GM19035 (cell line): ENCODE data around the gene BCL2L15.

ENCODE experiments used
- ATAC-seq: cut with Tn5 transposase; IDR thresholded peaks from one replicate; pipeline ENCODE4 v1.9.1; 2021; ENCODE audit not compliant: unreplicated experiment

Gene BCL2L15

DNA sequence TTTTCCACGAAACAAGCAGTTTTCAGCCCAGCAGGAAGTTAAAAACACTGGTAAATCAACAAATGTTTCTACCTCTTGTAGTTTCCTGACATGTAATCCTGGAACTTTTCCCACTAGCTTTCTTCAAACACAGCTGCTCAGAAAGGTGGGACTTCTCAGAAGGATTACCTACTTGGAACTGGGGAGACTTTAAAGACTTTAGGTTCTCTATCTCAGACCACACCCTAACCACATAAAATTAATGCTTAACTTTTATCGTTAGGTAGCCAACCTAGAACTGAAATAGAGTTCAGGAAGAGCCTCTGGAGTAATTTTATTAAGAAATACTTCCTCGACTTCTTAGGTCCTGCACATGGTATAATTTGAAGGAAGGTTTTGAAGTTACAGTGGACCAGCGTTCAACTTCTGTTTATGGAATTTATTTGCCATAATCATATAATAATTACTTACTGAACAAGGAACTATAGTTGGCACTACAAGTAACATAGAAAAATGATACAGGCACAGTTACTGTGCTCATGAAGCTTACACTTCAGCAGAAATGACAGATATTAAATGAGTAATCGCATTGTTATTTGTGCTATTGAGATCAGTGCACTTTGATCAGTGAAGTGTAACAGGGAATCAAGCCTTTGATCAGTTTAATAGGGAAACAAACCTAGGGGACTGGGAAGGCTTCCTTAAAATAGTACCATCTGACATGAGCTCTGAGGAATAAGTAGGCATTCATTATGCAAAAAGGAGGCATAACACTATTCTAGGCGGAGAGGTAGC, at the start of gene BCL2L15:
TSS of gene BCL2L15 (minus strand) at position 180 of the 774 bp plus-strand sequence. CDS start 206 bp downstream, outside the sequence.
- ATAC-seq = no peak

DNA sequence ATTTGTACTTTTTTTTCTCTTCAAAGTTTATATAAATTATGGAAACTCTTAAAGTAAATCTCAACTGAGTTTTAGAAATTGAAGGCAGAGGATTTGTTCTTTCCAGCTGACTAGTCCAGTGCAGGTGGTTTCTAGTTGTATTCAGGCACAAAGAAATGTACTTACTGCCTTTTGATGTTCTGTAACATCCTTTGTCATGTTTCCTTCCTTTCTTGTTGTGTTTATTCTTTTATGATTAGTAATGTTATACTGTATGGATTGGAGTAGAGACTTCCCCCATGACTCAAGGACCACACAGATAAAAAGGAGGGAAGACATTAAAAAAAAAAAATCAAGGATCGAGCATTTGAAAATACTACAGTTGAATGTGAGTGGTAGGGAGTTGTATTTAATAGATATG, 49.8 kb upstream of the BCL2L15 start:
- no peak for ATAC-seq

DNA sequence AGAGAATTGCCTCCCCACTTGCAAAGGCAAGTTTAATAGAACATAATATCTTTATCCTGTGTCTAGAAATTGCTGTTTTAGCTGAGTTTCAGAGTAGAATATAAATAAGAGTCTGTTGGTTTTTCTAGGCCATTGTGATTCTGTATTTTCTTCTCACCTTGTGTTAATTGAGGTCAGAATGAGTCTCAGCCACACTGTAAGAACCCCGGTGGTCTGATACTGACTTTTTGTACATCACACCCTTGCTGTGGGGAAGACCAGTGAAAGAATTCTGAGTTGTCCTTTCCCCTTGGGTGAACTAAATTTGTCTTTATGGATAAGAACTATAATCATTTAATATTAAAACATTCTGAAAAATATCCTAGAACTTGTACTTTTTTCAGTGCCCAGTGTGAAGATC, 48.6 kb upstream of the BCL2L15 start:
- ATAC-seq = no peak

DNA sequence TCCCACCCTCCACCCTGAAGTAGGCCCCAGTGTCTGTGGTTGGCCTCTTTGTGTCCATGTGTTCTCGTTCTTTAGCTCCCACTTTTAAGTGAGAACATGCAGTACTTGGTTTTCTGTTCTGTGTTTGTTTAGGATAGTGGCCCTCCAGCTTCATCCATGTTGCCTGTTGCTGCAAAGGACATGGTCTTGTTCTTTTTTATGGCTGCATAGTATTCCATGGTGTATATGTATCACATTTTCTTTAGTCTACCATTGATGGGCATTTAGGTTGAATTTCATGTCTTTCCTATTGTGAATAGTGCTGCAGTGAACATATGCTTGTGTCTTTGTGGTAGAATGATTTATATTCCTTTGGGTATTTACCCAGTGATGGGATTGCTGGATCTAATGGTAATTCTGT, 47.8 kb upstream of the BCL2L15 start:
- no peak for ATAC-seq

DNA sequence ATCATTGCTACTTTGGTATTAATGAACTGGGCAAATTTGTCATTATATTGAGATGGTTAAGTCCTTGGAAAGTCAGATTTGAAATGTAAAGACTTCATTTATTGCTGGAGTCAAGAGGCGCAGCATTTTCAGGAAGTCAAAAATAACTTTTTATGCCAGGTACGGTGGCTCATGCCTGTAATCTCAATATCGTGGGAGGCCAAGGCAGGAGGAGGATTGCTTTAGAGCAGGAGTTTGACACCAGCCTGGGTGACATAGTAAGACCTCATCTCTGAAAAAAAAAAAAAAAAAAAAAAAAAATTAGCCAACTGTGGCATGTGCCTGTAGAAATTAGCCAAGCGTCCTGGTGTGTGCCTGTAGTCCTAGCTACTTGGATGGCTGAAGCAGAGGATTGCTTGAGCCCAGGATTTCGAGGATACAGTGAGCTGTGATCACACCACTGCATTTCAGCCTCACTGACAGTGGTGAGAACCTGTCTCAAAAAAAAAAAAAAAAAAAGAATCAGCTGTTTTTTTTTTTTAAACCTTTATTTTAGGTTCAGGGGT, 47.2 kb upstream of the BCL2L15 start:
- no peak for ATAC-seq

DNA sequence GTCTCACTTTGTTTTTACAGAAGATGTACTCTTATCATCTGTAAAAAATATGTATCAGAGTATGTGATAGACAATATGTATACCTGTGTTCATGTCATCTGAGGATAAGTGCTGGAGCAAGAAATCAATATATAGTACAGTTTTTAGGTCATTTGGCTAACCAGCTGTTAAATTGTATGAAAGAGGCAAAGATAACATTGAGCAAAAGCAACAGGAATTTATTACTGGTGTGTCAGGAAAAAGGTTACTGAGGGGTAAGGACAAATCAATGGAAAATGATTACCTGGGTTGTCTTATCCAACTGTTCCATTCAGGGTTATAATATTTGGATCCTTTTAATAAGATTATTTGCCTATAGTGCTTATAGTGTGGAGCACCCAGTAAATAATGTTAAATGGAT, 46.6 kb upstream of the BCL2L15 start:
- no peak for ATAC-seq

DNA sequence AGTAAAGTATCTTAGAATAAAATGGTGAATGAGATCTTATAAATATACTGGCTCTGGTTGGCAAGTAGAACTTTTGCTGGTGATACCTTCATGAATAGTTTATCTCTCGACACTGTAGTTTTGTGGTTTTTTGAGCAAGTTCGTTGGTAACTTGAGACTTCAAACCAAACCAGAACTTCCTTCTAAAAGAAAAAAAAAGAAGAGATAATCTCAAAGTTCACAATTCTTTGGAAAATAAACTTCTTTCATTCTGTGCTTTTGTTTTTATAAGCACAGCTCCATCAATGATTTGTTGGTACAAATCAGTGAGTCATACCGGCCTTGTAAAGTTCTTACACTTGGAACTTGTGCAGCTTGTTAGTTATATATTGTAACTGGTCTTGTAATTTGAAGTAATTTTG, 44.1 kb upstream of the BCL2L15 start:
- no peak for ATAC-seq

DNA sequence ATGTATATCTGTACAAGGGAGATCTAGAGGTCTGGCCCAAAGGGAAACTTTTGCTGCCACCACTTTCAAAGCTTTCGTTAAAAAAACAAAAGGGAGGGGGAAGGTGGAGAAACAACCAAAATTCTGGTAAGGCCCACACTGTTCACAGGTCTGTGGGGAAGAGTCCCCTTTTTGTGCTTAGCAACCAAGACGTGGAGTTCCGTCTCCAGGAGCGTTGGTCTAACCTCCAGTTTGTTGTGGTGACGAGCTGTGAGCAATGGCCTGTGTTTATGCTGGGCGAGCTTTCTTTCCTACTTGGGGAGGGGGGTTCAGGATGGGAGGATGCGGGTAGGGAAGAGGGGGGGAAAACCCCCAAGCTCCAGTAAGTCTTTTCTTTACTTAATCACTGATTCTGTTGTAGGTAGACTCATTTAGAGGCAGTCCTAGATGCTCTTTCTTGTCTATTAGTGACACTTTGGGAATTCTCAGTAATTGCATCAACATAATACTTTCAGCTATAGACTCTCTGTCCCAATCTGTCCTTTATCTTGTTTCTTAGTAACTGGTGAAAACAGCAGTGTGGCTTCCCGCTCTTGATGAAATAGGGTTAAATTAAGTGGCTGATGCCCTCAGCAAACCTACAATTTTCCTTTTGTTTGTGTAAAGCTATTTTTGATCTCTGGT, 43.2 kb upstream of the BCL2L15 start:
- peak; percentile 21 for ATAC-seq

DNA sequence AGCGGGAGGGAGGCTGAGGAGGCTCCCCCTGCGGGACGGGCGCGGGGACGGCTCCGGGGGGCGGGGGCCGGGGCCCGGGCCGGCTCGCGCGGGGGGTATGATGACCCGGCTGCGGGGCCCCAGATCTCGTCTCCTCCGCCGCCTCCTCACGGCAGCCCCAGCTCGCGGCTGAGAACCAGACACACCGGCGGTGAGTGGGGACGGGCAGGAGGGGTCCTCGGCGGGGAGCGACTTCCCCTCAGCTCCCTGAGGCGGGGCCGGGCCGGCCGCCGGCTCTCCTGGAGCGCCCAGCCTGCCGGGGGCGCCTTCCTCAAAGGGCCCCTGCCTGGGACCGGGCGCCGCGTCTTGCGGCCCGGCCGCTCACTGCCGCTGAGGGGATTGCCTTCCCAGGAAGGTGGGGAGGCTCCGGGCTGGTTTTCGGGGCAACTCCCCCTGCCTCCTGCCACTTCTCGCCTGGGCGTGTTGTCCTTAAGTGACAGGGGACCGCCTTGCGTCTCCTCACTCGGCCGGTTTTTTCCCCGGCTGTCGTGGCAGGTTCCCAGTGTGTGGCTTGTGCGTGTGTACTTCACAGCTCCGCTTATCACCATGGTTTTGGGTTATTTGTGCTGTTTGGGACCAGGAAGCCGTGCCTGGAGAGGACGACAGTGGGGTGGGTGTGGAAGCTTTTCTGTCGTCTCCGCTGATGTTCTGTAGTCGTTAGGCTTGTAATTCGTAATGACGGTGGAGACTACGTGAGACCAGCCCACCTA, 42.5 kb upstream of the BCL2L15 start:
- peak; percentile 35 for ATAC-seq

DNA sequence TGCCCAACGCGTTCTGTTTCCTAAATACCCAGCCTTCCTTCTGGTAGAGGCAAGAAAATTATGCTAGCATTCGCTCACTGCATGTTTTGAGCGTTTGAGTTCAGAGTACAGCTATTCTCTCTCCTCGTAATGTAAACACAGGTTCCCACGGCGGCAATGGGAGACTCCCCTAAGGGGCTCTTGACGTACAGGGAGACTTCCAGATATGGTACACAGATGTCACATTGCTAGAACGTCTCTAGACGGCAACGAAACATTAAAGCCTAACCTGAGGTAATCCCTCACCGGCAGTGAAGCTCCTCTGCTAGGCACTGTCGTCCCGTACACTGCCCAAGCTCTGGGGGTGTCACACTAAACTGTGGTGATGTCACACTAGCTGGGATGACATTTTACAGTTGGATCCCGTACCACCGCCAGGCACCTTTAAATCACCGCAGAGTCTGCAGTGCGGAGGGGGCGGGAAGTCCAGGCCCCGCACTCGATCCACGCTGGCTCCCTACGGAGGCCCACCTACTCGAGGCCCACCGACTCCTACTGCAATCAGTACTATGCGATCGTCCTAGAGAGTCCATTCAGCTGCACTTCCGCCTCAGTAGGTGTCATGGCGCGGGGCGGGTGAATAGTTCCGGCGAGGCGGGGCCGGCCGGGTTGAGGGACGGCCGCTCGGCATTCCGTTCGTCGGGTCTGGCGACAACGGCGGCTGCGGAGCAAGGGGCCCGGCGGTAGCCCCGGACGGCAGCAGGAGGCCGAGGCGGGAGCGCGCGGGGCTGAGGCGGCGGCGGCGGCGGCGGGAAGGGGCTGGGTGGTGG, 41.8 kb upstream of the BCL2L15 start, which contains the start of gene HIPK1:
TSS of gene HIPK1 (plus strand) at position 384 of the 809 bp plus-strand sequence.
- peak; percentile 73 for ATAC-seq

DNA sequence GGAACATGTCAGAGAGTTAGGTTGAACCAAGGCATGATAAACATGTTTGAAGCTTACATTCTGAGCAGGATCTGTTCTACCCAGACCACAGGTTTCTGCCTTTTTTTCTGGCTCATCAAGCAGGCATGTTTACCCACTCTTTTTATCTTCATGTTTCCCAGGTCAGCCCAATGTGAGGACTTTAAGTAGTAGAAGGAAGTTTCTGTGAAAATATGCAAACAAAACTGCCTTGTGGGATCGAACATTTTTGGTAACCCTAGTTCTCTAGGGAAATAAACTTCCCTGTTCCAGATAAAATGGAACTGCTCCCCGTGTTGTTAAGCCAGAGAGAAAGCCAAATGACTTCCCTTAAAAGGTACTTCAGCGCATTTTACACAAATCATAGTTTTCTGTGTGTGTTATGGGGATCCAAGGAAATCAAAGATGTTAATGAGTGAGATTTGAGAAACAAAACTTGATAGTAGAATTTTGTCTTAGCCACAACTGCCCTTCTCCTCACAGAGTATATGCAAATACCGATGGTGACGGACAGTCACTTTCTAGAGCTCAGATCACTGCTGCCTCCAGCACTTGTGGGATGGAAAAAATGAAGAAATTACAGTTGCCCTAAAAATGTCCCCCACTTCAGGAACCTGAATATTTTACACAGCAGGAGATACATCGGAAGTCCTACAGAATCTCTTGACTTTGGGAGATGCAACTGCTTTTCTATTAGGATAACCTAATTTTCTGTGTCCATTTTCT, 41.0 kb upstream of the BCL2L15 start:
- peak; percentile 23 for ATAC-seq

DNA sequence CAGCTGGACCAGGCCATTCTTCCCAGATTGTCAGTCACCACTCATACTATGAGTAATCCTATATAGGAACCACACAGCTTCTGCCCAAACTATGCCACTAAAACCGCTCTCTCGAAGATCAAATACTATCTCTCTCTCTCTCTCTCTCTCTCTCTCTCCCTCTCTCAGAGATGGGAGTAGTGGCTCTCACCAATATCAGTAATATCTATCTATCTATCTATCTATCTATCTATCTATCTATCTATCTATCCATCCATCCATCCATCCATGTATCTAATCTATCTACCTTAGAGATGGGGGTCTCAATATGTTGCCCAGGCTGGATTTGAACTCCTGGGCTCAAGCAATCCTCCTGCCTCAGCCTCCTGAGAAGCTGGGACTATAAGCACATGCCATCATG, 37.1 kb upstream of the BCL2L15 start:
- ATAC-seq = no peak

DNA sequence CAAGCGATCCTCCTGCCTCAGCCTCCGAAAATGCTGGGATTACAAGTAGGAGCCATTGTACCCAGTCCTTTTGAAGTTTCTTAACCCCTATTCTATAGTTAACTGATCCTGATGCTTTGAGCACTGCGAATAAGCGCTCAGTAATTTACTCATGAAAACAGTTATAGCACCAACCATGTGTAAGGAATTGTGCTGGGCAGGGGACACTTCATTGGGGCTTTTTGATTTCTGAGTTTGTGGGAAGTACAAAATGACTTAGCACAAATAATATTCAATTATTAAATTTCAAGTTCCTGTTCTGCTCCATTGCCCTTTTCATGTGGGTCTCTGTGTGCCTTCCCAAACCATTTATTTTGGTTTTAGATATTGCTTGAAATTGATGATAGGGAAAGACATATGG, 35.6 kb upstream of the BCL2L15 start:
- no peak for ATAC-seq

DNA sequence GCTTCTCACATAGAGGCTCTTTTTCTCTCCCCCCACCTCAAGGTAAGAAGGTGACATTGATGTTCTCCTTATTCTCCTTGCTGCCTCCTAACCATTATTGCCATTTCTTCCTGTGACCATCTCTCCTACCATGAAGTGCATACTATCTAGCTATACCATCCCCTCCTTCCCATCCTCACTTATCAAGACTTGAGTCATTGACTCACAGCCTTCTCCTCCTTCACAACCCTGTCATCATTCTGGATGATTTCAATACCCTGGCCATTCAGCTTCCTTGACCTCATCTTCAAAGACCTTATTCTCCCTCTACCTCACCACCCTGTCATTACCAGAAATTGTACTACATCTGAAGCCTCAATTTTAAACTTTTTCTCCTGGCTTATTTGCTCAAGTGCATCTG, 30.9 kb upstream of the BCL2L15 start:
- ATAC-seq = no peak

DNA sequence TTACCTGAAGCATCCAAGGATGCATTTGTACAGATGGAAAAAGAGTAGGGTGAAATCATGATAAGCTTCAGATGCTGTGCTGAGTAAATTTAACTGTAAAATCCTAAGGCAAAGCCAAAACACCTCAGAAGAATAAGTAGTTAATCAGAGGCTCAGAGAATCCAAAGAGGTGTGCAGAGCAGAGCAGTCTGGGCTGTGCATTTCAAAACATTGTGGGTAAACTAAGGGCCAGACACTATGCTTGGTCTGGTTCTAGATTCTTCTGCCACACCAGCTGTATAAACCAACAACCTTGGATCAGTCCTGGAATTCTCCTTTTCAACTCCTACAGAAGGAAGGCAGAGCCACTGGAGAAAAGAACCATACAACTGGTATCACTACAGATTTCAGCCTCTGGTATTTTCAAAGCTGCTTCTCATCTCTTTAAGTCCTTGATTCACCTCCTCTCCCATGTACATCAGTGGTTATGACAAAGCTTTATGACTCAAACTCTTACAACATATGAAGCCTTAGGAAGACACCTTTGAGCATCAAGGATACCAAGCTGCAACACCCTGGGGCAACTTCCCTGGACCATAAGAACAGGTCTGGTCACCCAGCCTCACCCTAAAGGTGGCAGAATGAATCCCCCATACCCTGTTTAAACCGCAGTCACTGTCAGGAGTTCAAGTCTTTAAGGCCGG, 30.2 kb upstream of the BCL2L15 start:
- ATAC-seq = no peak

DNA sequence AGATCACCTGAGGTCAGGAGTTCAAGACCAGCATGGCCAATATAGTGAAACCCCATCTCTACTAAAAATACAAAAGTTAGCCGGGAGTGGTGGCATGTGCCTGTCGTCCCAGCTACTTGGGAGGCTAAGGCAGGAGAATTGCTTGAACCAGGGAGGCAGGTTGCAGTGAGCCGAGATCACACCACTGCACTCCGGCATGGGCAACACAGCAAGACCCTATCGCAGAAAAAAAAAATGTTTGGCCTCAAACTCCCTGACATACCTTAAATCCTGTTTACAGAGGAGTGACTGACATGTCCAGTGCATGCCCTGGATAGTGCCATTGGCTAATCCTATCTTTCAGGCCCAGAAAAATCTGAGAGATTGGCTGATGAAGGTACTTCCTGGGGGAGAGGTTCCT, 29.6 kb upstream of the BCL2L15 start:
- no peak for ATAC-seq

DNA sequence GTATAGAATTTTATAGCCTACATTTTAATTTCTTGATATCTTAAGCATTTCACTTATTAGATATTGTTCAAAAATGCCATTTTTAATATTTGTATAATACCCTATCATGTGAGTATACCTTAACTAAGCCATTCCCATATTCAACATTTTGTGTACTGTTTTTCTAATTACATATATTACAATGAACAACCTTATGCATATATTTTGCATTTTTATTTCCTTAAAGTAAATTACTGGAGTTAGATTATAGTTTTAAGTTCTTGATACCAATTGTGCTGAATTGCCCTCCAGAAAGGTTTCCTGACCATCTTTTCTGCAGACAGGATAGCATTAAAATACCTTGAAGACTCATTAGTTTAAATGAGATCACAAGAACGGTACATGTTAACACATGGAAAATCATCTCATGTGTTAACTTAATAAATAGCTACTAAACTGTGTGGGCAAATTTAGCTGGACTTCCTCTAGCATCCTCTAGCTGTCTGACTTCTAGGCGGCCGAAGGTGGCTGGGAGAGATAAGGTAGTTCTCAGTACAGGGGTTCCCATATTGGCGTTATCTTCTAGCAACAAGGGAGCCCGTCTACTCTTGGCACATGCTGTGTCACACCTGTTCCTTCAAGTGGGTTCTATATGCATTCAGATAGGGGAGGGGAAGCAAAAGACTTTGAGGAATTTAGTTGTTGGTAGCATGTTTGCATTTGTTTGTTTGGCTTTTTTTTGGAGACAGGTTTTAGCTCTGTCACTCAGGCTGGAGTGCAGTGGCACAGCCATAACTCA, 26.7 kb upstream of the BCL2L15 start:
- ATAC-seq = no peak

DNA sequence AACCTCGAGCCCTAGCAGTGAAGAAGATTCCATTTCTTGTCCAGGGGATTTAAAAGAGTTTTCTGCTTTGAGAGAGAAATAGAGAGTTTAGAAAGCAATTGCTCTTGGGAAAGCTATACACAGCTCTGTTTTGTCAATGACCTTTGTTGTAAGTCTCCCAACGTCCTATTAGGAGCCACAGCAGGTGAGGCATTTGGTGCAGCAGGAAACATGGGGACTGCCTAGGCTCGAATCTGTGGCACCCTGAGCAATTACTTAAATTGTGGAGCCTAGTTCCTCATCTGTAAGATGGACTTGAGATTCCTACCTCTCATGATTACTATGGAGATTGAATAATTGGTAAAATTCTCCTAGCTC, 25.9 kb upstream of the BCL2L15 start:
- no peak for ATAC-seq
